SK-N-MC (cell line): ENCODE results near the gene GALT.

Experiments used
- EZH2 ChIP-seq: fragments of 200-600 bp; sonication (generic); IDR thresholded peaks from one replicate; pipeline ENCODE4 v1.6.1; 2017; ENCODE audit warnings: antibody characterized with exemption
- FOXP2 ChIP-seq: optimal IDR thresholded peaks from 2 replicates; pipeline ENCODE3; 2011; ENCODE audit warnings: mild to moderate bottlenecking, moderate library complexity; ENCODE audit not compliant: insufficient read depth; ENCODE audit errors: extremely low read length, control extremely low read depth
- POLR2AphosphoS5 ChIP-seq: IDR thresholded peaks from 2 replicates; pipeline ENCODE4 v1.6.1; 2012; ENCODE audit warnings: mild to moderate bottlenecking, low read depth, low read length, borderline replicate concordance

GRCh38 chr9:34624475-34625185 lies 21.8 kb upstream of the GALT start:
- TF ChIP-seq EZH2 (no peak), FOXP2 (no peak), POLR2AphosphoS5 (no peak)
